Measurements from ENCODE around the gene CPTP. TPM values are rescaled to one million over a fixed set of nuclear protein-coding genes. Genes with fewer than 3 reads are reported as not detected.

The CPTP gene
- total and polyA plus RNA-seq, 2 of the 13 experiments (the other 11 are each of a cell fraction or from before 2014, with no cell fraction given) = 5.5 to 9.3 TPM

DNA sequence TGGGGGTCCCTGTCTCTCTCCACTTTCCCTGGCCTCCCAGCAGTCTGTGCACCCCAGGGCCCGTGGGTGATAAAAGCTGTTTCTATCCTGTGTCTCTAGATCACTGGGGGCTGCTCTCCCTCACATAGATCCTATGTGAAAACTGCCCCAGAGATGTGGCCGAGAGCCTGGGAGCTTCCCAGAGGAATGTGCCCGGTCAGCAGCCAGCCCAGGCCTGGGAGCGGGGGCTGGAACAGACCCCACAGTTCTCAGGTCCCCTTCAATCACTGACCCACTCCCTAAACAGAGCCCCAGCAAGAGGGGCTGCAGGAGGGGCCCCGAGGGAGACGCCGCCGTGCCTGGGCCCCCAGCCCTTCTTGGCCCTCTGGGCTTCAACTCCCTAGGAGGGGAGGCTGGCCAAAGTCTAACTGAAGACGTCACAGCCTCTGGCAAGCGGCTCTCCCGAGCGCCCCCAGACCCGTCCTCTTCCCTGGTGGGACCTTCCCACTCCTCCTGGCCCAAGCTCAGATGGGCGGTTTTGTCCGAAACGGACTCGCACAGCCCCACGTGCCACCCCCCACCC is 33.4 kb downstream of the CPTP start (continued):
- no peak for TF ChIP-seq PHF5A (CRISPR knock-in tag; IDR thresholded peaks at IDR 0.05; ENCODE audit: low read depth, unreplicated experiment)
- TF ChIP-seq ZBTB7A (CRISPR knock-in tag; IDR thresholded peaks at IDR 0.05) = no peak
- peak; percentile 39 to 59; a peak in 3 of 4 replicates for TF ChIP-seq MAFK (conservative IDR thresholded peaks at IDR 0.05 in 1 of 2, IDR thresholded peaks at IDR 0.05 in 1 of 2; ENCODE audit: low read length in 2 of 2)
- no peak for TF ChIP-seq ZNF572 (CRISPR knock-in tag; IDR thresholded peaks at IDR 0.05)
- peak; percentile 37; the same call in 1 of the 2 replicates for TF ChIP-seq NFKB2 (CRISPR knock-in tag; IDR thresholded peaks at IDR 0.05; ENCODE audit: borderline replicate concordance)
- no peak for TF ChIP-seq NFIB (CRISPR knock-in tag; IDR thresholded peaks at IDR 0.05; ENCODE audit: borderline replicate concordance)
- 0 out of 2 replicates have a peak, but pooled peaks have one; percentile 14 for TF ChIP-seq MED1 (CRISPR knock-in tag; IDR thresholded peaks at IDR 0.05)
- TF ChIP-seq POLR2G (IDR thresholded peaks at IDR 0.05; ENCODE audit: low read depth, low read length) = 0 out of 2 replicates have a peak, but pooled peaks have one; percentile 34
- no peak; the same call in 1 of the 2 replicates for TF ChIP-seq FOSL2 (CRISPR knock-in tag; IDR thresholded peaks at IDR 0.05)
- no peak for TF ChIP-seq MLLT10 (CRISPR knock-in tag; IDR thresholded peaks at IDR 0.05)
- no peak for TF ChIP-seq ZNF207 (IDR thresholded peaks at IDR 0.05; ENCODE audit: borderline replicate concordance)
- TF ChIP-seq RBAK (CRISPR knock-in tag; IDR thresholded peaks at IDR 0.05) = no peak
- no peak for TF ChIP-seq PTBP1 (IDR thresholded peaks at IDR 0.05; ENCODE audit: low read depth, low read length, poor library complexity, severe bottlenecking)
- TF ChIP-seq SOX5 (CRISPR knock-in tag; IDR thresholded peaks at IDR 0.05; ENCODE audit: borderline replicate concordance) = no peak
- 0 out of 2 replicates have a peak, but pooled peaks have one; percentile 1 for TF ChIP-seq PHF8 (CRISPR knock-in tag; IDR thresholded peaks at IDR 0.05)
- no peak for TF ChIP-seq RXRA (CRISPR knock-in tag; IDR thresholded peaks at IDR 0.05)
- TF ChIP-seq KDM2A (CRISPR knock-in tag; IDR thresholded peaks at IDR 0.05; ENCODE audit: borderline replicate concordance, low read depth) = peak; percentile 5; the same call in 1 of the 2 replicates
- no peak for TF ChIP-seq HDAC1 (CRISPR knock-in tag; IDR thresholded peaks at IDR 0.05)
- TF ChIP-seq, protein P1, sequence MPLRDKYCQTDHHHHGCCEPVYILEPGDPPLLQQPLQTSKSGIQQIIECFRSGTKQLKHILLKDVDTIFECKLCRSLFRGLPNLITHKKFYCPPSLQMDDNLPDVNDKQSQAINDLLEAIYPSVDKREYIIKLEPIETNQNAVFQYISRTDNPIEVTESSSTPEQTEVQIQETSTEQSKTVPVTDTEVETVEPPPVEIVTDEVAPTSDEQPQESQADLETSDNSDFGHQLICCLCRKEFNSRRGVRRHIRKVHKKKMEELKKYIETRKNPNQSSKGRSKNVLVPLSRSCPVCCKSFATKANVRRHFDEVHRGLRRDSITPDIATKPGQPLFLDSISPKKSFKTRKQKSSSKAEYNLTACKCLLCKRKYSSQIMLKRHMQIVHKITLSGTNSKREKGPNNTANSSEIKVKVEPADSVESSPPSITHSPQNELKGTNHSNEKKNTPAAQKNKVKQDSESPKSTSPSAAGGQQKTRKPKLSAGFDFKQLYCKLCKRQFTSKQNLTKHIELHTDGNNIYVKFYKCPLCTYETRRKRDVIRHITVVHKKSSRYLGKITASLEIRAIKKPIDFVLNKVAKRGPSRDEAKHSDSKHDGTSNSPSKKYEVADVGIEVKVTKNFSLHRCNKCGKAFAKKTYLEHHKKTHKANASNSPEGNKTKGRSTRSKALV (CRISPR knock-in tag; IDR thresholded peaks at IDR 0.05) = no peak
- TF ChIP-seq POLR2AphosphoS5 (IDR thresholded peaks at IDR 0.05; ENCODE audit: low read depth, low read length) = 0 out of 2 replicates have a peak, but pooled peaks have one; percentile 19
- TF ChIP-seq ZNF543 (CRISPR knock-in tag; IDR thresholded peaks at IDR 0.05) = 0 out of 2 replicates have a peak, but pooled peaks have one; percentile 37
- 0 out of 2 replicates have a peak, but pooled peaks have one; percentile 19 for TF ChIP-seq TIGD3 (CRISPR knock-in tag; IDR thresholded peaks at IDR 0.05; ENCODE audit: borderline replicate concordance)
- no peak for TF ChIP-seq ZNF709 (CRISPR knock-in tag; IDR thresholded peaks at IDR 0.05)
- no peak for TF ChIP-seq ELF3 (CRISPR knock-in tag; IDR thresholded peaks at IDR 0.05)
- TF ChIP-seq ZNF343 (CRISPR knock-in tag; IDR thresholded peaks at IDR 0.05) = no peak
- no peak for TF ChIP-seq POGZ (CRISPR knock-in tag; IDR thresholded peaks at IDR 0.05)
- no peak for TF ChIP-seq ZBTB26 (CRISPR knock-in tag; IDR thresholded peaks at IDR 0.05; ENCODE audit: borderline replicate concordance)
- no peak for TF ChIP-seq IRX3 (CRISPR knock-in tag; IDR thresholded peaks at IDR 0.05; ENCODE audit: borderline replicate concordance, low read depth)
- TF ChIP-seq ZNF264 (CRISPR knock-in tag; IDR thresholded peaks at IDR 0.05) = 0 out of 2 replicates have a peak, but pooled peaks have one; percentile 30
